SU-DHL-6 (cell line): ENCODE data around the gene TRPM2.

ENCODE experiments used
- CTCF ChIP-seq: fragments of 200-600 bp; sonication (generic); IDR thresholded peaks from one replicate; pipeline ENCODE4 v1.5.1; 2017; ENCODE audit warnings: antibody characterized with exemption, mild to moderate bottlenecking, low read length, moderate library complexity; ENCODE audit not compliant: insufficient read depth, poor library complexity, severe bottlenecking
- EZH2phosphoT487 ChIP-seq: fragments of 200-600 bp; sonication (generic), shearing (Covaris generic); conservative IDR thresholded peaks from 2 replicates; pipeline ENCODE4 v1.6.1; 2018; ENCODE audit warnings: mild to moderate bottlenecking, antibody characterized with exemption, low read length, moderate library complexity, mixed read lengths

- TF ChIP-seq CTCF: no peak
- TF ChIP-seq EZH2phosphoT487: no peak
Observed at GRCh38 chr21:44317241-44317782, 36.1 kb upstream of the TRPM2 start.
